Adrenal gland (tissue), 5 donors: ENCODE measurements around the gene IL1RL1.

Experiments used
- POLR2A ChIP-seq, 2 donors: fragments of 450-650 bp; IDR thresholded peaks; one replicate each; pipeline ENCODE4 v1.6.1; 2017; ENCODE audit warnings: antibody characterized with exemption in 2 of 2, mild to moderate bottlenecking in 2 of 2, moderate library complexity in 1 of 2
- TF ChIP-seq, protein P1 (sequence below), 6 experiments: fragments of 450-650 bp in 4 of 6; fragments of 200-600 bp in 2 of 6; sonication (generic) in 1 of 6; IDR thresholded peaks; 1 replicate in 5 of 6; 2 replicates in 1 of 6; pipeline versions ENCODE4 v1.5.1 to v1.8.0; 2016 to 2021; ENCODE audit warnings: antibody characterized with exemption in 6 of 6, mild to moderate bottlenecking in 2 of 6, moderate library complexity in 1 of 6
- donor health status: DM: no; HTN: no; CAD: no.

DNA sequence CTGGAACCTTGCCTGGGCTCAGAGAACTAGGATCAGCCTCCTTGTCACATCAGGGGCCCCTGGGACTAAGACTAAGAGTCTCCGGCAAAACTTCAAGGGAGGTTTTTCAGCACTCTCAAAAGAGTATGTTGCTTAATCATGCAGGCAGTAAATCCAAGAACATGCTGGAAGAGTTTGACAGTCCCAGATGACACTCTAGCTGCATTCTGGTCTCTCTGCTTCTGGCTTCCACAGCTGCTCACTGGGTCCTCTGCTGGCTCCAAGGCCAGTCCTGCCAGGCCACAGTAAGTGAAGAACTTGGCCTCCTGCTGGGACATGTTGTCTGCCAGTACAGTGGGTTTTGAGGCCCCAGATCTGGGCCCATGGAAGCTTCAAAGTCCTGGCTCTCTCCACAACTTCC lies 45.2 kb upstream of the IL1RL1 start:
- TF ChIP-seq, protein P1, sequence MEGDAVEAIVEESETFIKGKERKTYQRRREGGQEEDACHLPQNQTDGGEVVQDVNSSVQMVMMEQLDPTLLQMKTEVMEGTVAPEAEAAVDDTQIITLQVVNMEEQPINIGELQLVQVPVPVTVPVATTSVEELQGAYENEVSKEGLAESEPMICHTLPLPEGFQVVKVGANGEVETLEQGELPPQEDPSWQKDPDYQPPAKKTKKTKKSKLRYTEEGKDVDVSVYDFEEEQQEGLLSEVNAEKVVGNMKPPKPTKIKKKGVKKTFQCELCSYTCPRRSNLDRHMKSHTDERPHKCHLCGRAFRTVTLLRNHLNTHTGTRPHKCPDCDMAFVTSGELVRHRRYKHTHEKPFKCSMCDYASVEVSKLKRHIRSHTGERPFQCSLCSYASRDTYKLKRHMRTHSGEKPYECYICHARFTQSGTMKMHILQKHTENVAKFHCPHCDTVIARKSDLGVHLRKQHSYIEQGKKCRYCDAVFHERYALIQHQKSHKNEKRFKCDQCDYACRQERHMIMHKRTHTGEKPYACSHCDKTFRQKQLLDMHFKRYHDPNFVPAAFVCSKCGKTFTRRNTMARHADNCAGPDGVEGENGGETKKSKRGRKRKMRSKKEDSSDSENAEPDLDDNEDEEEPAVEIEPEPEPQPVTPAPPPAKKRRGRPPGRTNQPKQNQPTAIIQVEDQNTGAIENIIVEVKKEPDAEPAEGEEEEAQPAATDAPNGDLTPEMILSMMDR (IDR thresholded peaks at IDR 0.05) = no peak
- no peak for TF ChIP-seq POLR2A (IDR thresholded peaks at IDR 0.05)
